GM12801 (cell line): ENCODE measurements around the gene PRRC1.

Experiments used
- TF ChIP-seq, protein P1 (sequence below): IDR thresholded peaks from one replicate; pipeline ENCODE4 v1.5.1; 2011; ENCODE audit warnings: control low read depth; ENCODE audit not compliant: insufficient read length; ENCODE audit errors: extremely low read depth

Gene PRRC1

GRCh38 chr5:127517480-127518318 lies at the start of gene PRRC1:
TSS of gene PRRC1 (plus strand) at chr5:127517640. CDS start at chr5:127523480, 5,840 bp downstream.
- TF ChIP-seq, protein P1, sequence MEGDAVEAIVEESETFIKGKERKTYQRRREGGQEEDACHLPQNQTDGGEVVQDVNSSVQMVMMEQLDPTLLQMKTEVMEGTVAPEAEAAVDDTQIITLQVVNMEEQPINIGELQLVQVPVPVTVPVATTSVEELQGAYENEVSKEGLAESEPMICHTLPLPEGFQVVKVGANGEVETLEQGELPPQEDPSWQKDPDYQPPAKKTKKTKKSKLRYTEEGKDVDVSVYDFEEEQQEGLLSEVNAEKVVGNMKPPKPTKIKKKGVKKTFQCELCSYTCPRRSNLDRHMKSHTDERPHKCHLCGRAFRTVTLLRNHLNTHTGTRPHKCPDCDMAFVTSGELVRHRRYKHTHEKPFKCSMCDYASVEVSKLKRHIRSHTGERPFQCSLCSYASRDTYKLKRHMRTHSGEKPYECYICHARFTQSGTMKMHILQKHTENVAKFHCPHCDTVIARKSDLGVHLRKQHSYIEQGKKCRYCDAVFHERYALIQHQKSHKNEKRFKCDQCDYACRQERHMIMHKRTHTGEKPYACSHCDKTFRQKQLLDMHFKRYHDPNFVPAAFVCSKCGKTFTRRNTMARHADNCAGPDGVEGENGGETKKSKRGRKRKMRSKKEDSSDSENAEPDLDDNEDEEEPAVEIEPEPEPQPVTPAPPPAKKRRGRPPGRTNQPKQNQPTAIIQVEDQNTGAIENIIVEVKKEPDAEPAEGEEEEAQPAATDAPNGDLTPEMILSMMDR, result no peak

DNA sequence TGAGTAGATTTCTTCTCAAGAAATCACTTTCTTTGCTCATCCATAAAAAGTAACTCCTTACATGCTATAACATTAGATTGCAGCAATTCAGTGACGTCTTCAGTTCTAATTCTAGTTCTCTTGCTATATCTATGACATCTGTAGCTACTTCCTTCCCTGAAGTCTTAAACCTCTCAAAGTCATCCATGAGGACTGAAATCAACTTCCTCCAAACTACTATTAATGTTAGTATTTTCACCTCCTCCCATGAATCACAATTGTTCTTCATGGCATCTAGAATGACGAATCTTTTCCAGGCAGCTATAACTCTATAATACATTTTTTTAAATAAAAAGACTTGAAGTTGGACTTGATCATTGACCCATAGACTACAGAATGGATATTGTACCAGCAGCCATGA lies 46.2 kb upstream of the PRRC1 start:
- TF ChIP-seq, protein P1, result no peak

DNA sequence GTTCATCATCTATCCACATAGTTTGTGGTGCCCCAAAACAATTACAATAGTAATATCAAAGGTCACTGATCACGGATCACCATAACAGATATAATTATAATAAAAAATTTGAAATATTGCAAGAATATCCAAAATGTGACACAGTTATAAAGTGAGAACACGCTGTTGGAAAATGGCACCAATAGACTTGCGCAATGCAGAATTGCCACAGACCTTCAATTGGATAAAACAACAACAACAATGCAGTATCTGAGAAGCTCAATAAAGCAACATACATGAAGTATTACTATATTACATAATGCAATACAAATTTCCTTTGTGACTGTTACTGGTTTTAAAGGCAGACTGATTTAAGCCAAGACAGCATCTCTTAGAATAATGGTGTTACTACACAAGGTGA lies 44.7 kb upstream of the PRRC1 start:
- TF ChIP-seq, protein P1, result no peak

- TF ChIP-seq, protein P1, result no peak
These were observed 31.0 kb upstream of the PRRC1 start for GRCh38 chr5:127486471-127486870.

DNA sequence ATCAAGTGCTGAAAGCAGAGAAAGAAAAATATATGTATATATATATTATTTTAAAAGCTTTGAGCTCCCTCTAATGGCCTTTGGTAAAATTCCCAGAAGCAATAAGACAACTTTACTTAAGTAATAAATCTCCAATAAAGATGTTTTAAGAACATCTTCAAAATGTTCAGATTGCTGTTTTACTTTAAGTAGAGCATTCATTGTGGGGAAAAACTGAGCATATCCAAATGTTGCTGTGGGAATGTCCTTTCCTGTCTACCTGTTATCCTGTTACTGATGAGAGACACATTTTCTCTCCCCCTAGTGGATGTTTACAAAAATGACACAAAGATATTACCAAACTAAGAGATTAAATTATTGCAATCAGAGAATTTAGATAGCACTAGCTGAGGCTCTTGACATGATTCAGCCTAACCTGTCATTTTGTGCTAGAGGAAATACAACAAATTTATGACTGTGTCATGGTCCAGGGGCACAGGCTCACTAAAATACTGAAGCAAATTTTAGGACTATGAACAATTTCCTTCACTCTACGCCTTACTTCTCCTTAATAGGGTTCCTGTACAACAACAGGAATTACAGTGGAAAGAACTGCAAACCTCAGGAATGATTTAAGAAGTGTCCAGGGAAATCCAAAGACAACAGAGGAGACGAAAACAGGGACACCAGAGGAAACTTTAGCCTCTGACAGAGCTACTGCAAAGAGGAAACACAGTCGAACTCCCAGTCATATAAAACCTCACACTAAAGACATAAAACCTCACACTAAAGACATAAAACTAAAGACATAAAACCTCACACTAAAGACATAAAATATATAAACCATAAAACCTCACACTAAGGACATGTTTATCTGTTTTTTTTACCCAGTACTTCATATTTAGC lies 24.3 kb upstream of the PRRC1 start:
- TF ChIP-seq, protein P1, result no peak

DNA sequence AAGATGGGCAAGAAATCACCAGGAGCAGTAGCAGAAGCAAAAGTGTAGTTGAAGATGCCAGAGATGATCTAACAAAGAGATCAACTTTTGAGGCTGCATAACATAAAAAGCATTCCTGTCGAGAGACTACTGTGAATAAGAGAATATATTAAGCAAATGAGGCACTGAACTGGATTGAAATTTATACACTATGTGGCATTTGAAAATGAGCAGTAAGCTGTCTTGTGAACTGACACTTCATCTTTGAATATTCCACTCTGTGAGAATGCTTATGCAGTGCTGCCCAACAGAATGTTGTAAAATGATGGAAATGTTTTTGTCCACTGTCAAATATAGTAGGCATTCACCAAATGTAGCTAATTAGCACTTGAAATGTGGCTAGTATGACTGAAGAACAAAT lies 18.9 kb upstream of the PRRC1 start:
- TF ChIP-seq, protein P1, result no peak

DNA sequence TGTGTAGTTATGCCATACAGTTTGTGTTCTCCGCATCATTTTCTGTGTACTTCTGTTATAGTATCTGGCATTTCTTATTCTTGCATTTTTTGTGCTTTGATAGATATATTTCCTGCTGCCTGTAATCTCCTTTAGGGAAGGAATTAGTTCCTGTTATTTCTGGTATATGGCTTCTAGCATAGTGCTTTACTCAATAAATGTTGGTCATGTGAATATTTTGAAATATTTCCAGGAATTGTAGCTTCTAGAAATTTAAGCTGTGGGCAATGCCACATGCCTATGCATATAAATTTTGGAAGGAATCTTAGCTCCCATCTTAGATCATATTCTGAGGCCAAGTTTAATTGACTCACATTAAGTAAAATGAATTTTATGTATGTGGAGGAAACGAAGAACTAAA lies 11.5 kb upstream of the PRRC1 start:
- TF ChIP-seq, protein P1, result no peak
